ENCODE results near the gene ELN.
"Not testable (repeated sequence)": the region's sequence is repeated elsewhere in the genome, so short reads cannot be mapped to it uniquely, and the experiment has no call there.

Gene ELN

GRCh38 chr7:74027683-74028320, at the start of gene ELN:
Gene ELN (plus strand): TSS chr7:74028173. CDS start chr7:74028188, 15 bp downstream.
- in situ Hi-C loops (cut with MboI; ENCODE audit: low pct_unique_long_range_greater_than_20kb, low sequenced_read_pairs, unreplicated experiment), result no loop called here
- DNase-seq (ENCODE audit: low spot score), result no peak
- TF ChIP-seq CTCF (IDR thresholded peaks at IDR 0.05; ENCODE audit: extremely low read depth, insufficient read depth, missing control alignments), result no peak

GRCh38 chr7:73978661-73979563, 49.1 kb upstream of the ELN start:
- peak; percentile 60 for TF ChIP-seq CTCF (IDR thresholded peaks at IDR 0.05; ENCODE audit: extremely low read depth, insufficient read depth, missing control alignments)
- in situ Hi-C loops (cut with MboI; ENCODE audit: low pct_unique_long_range_greater_than_20kb, low sequenced_read_pairs, unreplicated experiment), result no loop called here
- peak; percentile 81 for DNase-seq (ENCODE audit: low spot score)

GRCh38 chr7:73979656-73980055, 48.3 kb upstream of the ELN start:
- in situ Hi-C loops (cut with MboI; ENCODE audit: low pct_unique_long_range_greater_than_20kb, low sequenced_read_pairs, unreplicated experiment), result not testable (repeated sequence)

GRCh38 chr7:73980206-73980605, 47.8 kb upstream of the ELN start:
- TF ChIP-seq CTCF (IDR thresholded peaks at IDR 0.05; ENCODE audit: extremely low read depth, insufficient read depth, missing control alignments), result no peak
- DNase-seq (ENCODE audit: low spot score), result no peak
- in situ Hi-C loops (cut with MboI; ENCODE audit: low pct_unique_long_range_greater_than_20kb, low sequenced_read_pairs, unreplicated experiment), result no loop called here

More at GRCh38 chr7:73979656-73980055, 48.3 kb upstream of the ELN start:
- not testable (repeated sequence) for DNase-seq (ENCODE audit: low spot score)

GRCh38 chr7:73981933-73982332, 46.0 kb upstream of the ELN start:
- in situ Hi-C loops (cut with MboI; ENCODE audit: low pct_unique_long_range_greater_than_20kb, low sequenced_read_pairs, unreplicated experiment), result no loop called here
- no peak for DNase-seq (ENCODE audit: low spot score)
- no peak for TF ChIP-seq CTCF (IDR thresholded peaks at IDR 0.05; ENCODE audit: extremely low read depth, insufficient read depth, missing control alignments)

- no peak for DNase-seq (ENCODE audit: low spot score)
- in situ Hi-C loops (cut with MboI; ENCODE audit: low pct_unique_long_range_greater_than_20kb, low sequenced_read_pairs, unreplicated experiment), result no loop called here
- no peak for TF ChIP-seq CTCF (IDR thresholded peaks at IDR 0.05; ENCODE audit: extremely low read depth, insufficient read depth, missing control alignments)
Measured at GRCh38 chr7:73983437-73984164, 44.4 kb upstream of the ELN start.

Data from GM13977 (cell line).